ENCODE data around the gene FARP1. TPM values are rescaled to one million over a fixed set of nuclear protein-coding genes. Genes with fewer than 3 reads are reported as not detected.

The FARP1 gene
- total and polyA plus RNA-seq, 10 of the 15 experiments (the other 5 are each of a cell fraction or from before 2014, with no cell fraction given) = 0.17 to 6.9 (median 0.68) TPM

DNA sequence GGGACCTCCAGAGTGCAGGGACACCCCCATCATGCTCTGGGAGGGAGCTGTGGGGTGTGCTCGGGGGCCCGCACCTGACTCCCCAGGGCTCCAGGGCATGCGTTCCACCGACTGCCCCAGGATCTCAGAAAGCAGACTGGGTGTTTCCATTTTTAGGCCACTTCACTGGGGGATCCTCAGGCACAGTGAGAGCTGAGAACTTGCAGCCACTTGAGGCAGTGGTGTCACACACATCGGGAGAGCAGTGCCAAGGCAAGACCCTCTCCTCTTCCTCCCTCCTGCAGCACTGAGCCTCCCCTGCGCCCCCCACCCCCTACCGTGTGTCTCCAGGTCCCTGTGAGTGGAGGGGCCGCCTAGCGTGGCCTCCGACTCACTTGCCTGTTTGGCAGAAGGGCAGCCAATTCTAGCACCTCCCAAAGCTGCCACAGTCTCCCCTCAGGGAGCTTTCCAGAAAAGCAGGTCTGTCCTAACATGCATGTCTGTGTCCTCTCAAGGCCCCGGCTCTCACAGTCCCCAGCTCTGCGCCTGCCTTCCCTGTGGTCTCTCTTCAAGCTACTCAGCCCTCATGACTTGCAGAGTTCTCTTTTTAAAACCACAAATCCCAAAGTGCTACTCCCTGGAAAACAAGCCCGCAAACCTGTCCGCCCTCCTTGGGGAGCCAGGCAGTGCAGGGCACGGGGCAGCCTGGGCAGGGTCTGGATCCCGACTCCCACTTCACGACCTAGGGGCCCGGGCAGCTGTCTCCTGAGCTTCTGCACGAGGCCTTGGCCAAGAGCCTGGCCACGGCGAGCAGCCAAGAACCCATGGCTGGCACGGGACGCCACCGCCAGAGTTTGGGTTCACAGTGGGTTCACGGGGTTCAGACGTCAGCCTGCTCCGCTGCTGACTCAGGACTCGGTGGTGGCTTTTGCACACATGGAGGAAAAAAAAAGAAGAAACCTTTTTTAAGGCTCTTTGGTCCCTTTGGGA is 339.9 kb downstream of the FARP1 start (continued):
- TF ChIP-seq IRF4 (IDR thresholded peaks at IDR 0.05; ENCODE audit: low read depth, low read length) (0 out of 2 replicates have a peak, but pooled peaks have one; percentile 7), SMAD5 (IDR thresholded peaks at IDR 0.05; ENCODE audit: low read depth) (no peak), FOXM1 (IDR thresholded peaks at IDR 0.05; ENCODE audit: low read depth, low read length) (peak; percentile 36; the same call in 1 of the 2 replicates)

- DNase-seq (ENCODE audit: low read depth, low spot score) = no peak
- no peaks in the 10 kb centered on the region for H3K9me3 ChIP-seq (replicated peaks; ENCODE audit: control insufficient read depth, insufficient read depth, low read length)
- in situ Hi-C loops (cut with MboI) (no loop called here), intact Hi-C loops (cut with micrococcal nuclease; ENCODE audit: unreplicated experiment) (no loop called here)
- ChIA-PET CTCF (interaction anchor here (1.3 to 4.8 kb wide), 10 partner anchors 21 to 190 kb away, joined by 3 to 56 read pairs (median 7); no protein-coding TSS in a partner anchor), RAD21 (ENCODE audit: unreplicated experiment) (interaction anchor here (0.8 to 6.0 kb wide), 12 partner anchors 8 to 169 kb away, joined by 3 to 40 read pairs (median 4); no protein-coding TSS in a partner anchor), POLR2A (interaction anchor here (0.5 to 1.3 kb wide), 2 partner anchors 22 to 84 kb away, joined by 4 to 10 read pairs; no protein-coding TSS in a partner anchor), SMC1A (ENCODE audit: uncharacterized antibody, unreplicated experiment) (interaction anchor here (1.0 to 7.2 kb wide), 17 partner anchors 11 to 170 kb away, joined by 3 to 38 read pairs (median 4); no protein-coding TSS in a partner anchor)
- no peak for ATAC-seq
- 90% methylated on average over 14 of the region's 14 CpGs for WGBS (ENCODE audit: insufficient coverage, insufficient replicate concordance, low lambda C conversion rate, missing lambda C conversion rate)
- H3K4me2 ChIP-seq (ENCODE audit: control insufficient read depth, insufficient read depth) = no peak overlapping the region
- H3K27me3 ChIP-seq (replicated peaks in 1 of 2; ENCODE audit: control insufficient read depth in 2 of 2, insufficient read depth in 2 of 2, low read length in 1 of 2) = no peaks in the 10 kb centered on the region
- H3K9ac ChIP-seq (ENCODE audit: control insufficient read depth, insufficient read depth, low read length) = no peak overlapping the region
- no peaks in the 10 kb centered on the region; the same call in 1 of the 2 replicates for H4K20me1 ChIP-seq (ENCODE audit: control insufficient read depth, insufficient read depth)
- peaks cover 0 to 2% of the 10 kb centered on the region in 2 experiments; a peak in 2 of 4 replicates for H3K36me3 ChIP-seq (ENCODE audit: control insufficient read depth in 2 of 2, insufficient read depth in 2 of 2, low read length in 1 of 2)
- H3K4me3 ChIP-seq = no peak overlapping the region
- no TSS peak for BruUV-seq (replicated peaks)
- peak overlapping the region; percentile 79; the same call in 1 of the 2 replicates for H3K27ac ChIP-seq (ENCODE audit: control insufficient read depth, insufficient read depth)
- peaks cover 69% of the 10 kb centered on the region for H3K79me2 ChIP-seq (ENCODE audit: control insufficient read depth, insufficient read depth, low read length)
- H2AFZ ChIP-seq (ENCODE audit: control insufficient read depth, low read depth, low read length) = no peak overlapping the region
- H3K4me1 ChIP-seq (ENCODE audit: control insufficient read depth, insufficient read depth, low read length) = peaks cover 75% of the 10 kb centered on the region
- FAIRE-seq = no peak
- TF ChIP-seq STAT3 (IDR thresholded peaks at IDR 0.05; ENCODE audit: low read depth, low read length) = no peak
- TF ChIP-seq, protein P1, sequence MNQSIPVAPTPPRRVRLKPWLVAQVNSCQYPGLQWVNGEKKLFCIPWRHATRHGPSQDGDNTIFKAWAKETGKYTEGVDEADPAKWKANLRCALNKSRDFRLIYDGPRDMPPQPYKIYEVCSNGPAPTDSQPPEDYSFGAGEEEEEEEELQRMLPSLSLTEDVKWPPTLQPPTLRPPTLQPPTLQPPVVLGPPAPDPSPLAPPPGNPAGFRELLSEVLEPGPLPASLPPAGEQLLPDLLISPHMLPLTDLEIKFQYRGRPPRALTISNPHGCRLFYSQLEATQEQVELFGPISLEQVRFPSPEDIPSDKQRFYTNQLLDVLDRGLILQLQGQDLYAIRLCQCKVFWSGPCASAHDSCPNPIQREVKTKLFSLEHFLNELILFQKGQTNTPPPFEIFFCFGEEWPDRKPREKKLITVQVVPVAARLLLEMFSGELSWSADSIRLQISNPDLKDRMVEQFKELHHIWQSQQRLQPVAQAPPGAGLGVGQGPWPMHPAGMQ (IDR thresholded peaks at IDR 0.05; ENCODE audit: borderline replicate concordance) = no peak
- TF ChIP-seq, protein P2, sequence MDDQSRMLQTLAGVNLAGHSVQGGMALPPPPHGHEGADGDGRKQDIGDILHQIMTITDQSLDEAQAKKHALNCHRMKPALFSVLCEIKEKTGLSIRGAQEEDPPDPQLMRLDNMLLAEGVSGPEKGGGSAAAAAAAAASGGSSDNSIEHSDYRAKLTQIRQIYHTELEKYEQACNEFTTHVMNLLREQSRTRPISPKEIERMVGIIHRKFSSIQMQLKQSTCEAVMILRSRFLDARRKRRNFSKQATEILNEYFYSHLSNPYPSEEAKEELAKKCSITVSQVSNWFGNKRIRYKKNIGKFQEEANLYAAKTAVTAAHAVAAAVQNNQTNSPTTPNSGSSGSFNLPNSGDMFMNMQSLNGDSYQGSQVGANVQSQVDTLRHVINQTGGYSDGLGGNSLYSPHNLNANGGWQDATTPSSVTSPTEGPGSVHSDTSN (IDR thresholded peaks at IDR 0.05; ENCODE audit: insufficient replicate concordance, low read depth, low read length) = no peak
- TF ChIP-seq HDAC2 (IDR thresholded peaks at IDR 0.05) = no peak
- TF ChIP-seq, protein P3, sequence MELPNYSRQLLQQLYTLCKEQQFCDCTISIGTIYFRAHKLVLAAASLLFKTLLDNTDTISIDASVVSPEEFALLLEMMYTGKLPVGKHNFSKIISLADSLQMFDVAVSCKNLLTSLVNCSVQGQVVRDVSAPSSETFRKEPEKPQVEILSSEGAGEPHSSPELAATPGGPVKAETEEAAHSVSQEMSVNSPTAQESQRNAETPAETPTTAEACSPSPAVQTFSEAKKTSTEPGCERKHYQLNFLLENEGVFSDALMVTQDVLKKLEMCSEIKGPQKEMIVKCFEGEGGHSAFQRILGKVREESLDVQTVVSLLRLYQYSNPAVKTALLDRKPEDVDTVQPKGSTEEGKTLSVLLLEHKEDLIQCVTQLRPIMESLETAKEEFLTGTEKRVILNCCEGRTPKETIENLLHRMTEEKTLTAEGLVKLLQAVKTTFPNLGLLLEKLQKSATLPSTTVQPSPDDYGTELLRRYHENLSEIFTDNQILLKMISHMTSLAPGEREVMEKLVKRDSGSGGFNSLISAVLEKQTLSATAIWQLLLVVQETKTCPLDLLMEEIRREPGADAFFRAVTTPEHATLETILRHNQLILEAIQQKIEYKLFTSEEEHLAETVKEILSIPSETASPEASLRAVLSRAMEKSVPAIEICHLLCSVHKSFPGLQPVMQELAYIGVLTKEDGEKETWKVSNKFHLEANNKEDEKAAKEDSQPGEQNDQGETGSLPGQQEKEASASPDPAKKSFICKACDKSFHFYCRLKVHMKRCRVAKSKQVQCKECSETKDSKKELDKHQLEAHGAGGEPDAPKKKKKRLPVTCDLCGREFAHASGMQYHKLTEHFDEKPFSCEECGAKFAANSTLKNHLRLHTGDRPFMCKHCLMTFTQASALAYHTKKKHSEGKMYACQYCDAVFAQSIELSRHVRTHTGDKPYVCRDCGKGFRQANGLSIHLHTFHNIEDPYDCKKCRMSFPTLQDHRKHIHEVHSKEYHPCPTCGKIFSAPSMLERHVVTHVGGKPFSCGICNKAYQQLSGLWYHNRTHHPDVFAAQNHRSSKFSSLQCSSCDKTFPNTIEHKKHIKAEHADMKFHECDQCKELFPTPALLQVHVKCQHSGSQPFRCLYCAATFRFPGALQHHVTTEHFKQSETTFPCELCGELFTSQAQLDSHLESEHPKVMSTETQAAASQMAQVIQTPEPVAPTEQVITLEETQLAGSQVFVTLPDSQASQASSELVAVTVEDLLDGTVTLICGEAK (IDR thresholded peaks at IDR 0.05; ENCODE audit: borderline replicate concordance) = no peak
- TF ChIP-seq ZNF622 (IDR thresholded peaks at IDR 0.05) = no peak
- TF ChIP-seq NFXL1 (IDR thresholded peaks at IDR 0.05; ENCODE audit: borderline replicate concordance) = no peak
- no peak for TF ChIP-seq ELK1 (IDR thresholded peaks at IDR 0.05; ENCODE audit: low read depth, low read length)
Observed at GRCh38 chr13:98483601-98484288, 340.9 kb downstream of the FARP1 start.
